CD4-positive, alpha-beta memory T cell (primary cell): ENCODE results near the gene MMP28. TPM values are rescaled to one million over a fixed set of nuclear protein-coding genes. Genes with fewer than 3 reads are reported as not detected.

Experiments used
- CTCF ChIA-PET: fragments of 350-600 bp; sonication (Branson Sonifier 250); formaldehyde crosslinking; loops from one replicate; lab custom pipeline; 2021; ENCODE audit warnings: inconsistent platforms; ENCODE audit not compliant: partially characterized antibody; lab: Charles Lee
- POLR2A ChIA-PET: fragments of 350-600 bp; sonication (Branson Sonifier 250); formaldehyde crosslinking; loops from one replicate; lab custom pipeline; 2021; ENCODE audit not compliant: partially characterized antibody; lab: Charles Lee
- DNase-seq, 5 donors: peaks; one replicate each; pipeline versions ENCODE4 v3.0.0 to v3.0.0-alpha.2; 2020 to 2022; ENCODE audit warnings: mixed read lengths in 1 of 5
- H3K27ac ChIP-seq: one replicate; pipeline ENCODE4 v1.7.0; 2013; ENCODE audit warnings: low read depth, low read length
- H3K27me3 ChIP-seq: 2 replicates; pipeline ENCODE4 v1.7.0; 2013; ENCODE audit warnings: mild to moderate bottlenecking, low read length, moderate library complexity; ENCODE audit not compliant: insufficient read depth
- H3K36me3 ChIP-seq: 2 replicates; pipeline ENCODE4 v1.7.0; 2013; ENCODE audit warnings: mild to moderate bottlenecking, low read length, moderate library complexity; ENCODE audit not compliant: insufficient read depth
- H3K4me1 ChIP-seq: 2 replicates; pipeline ENCODE4 v1.7.0; 2013; ENCODE audit warnings: mild to moderate bottlenecking, low read length, moderate library complexity; ENCODE audit not compliant: insufficient read depth
- H3K4me3 ChIP-seq, 2 donors: one replicate each; pipeline ENCODE4 v1.7.0; 2013; ENCODE audit warnings: low read length in 2 of 2, mild to moderate bottlenecking in 1 of 2
- H3K9me3 ChIP-seq, 2 donors: one replicate each; pipeline ENCODE4 v1.7.0; 2013; ENCODE audit warnings: low read length in 2 of 2, control low read depth in 1 of 2; ENCODE audit not compliant: control insufficient read depth in 1 of 2
- H3K27ac Mint-ChIP-seq, 7 donors: one replicate each; pipeline ENCODE4 v1.8.0; 2020 to 2021; ENCODE audit warnings: mixed read lengths in 7 of 7, mild to moderate bottlenecking in 6 of 7, inconsistent platforms in 3 of 7, moderate library complexity in 3 of 7
- H3K27me3 Mint-ChIP-seq, 2 donors: one replicate each; pipeline ENCODE4 v1.8.0; 2020 to 2021; ENCODE audit warnings: mixed read lengths in 2 of 2
- H3K36me3 Mint-ChIP-seq, 2 donors: one replicate each; pipeline ENCODE4 v1.8.0; 2020 to 2021; ENCODE audit warnings: mixed read lengths in 2 of 2, inconsistent platforms in 1 of 2, mild to moderate bottlenecking in 1 of 2
- H3K4me1 Mint-ChIP-seq, 4 donors: one replicate each; pipeline ENCODE4 v1.8.0; 2020 to 2021; ENCODE audit warnings: mixed read lengths in 4 of 4, mild to moderate bottlenecking in 1 of 4
- H3K4me3 Mint-ChIP-seq, 8 donors: one replicate each; pipeline ENCODE4 v1.8.0; 2020 to 2021; ENCODE audit warnings: mixed read lengths in 8 of 8, mild to moderate bottlenecking in 7 of 8, moderate library complexity in 6 of 8, inconsistent platforms in 3 of 8
- H3K9me3 Mint-ChIP-seq, 8 donors: one replicate each; pipeline ENCODE4 v1.8.0; 2020 to 2021; ENCODE audit warnings: mixed read lengths in 8 of 8, mild to moderate bottlenecking in 5 of 8, inconsistent platforms in 3 of 8, moderate library complexity in 1 of 8
- intact Hi-C: fragments of 100-400 bp; cut with micrococcal nuclease; formaldehyde crosslinking; loops from one replicate; pipeline ENCODE4 v1.15.1; 2023
- polyA plus RNA-seq, 2 donors: library from polyadenylated mRNA; unstranded; fragments of 300-500 nt; fragmentation: Illumina TruSeq; gene quantifications; one replicate each; pipeline ENCODE4 v1.2.3, GENCODE V29; 2021
- total RNA-seq, 2 experiments: library from RNA; stranded (reverse); gene quantifications; one replicate each; pipeline ENCODE4 v1.2.3, GENCODE V29; 2021

MMP28 gene
- total and polyA plus RNA-seq, 4 experiments from 2014 or later = 0.23 to 0.96 (median 0.64) TPM; not detected in 1

DNA sequence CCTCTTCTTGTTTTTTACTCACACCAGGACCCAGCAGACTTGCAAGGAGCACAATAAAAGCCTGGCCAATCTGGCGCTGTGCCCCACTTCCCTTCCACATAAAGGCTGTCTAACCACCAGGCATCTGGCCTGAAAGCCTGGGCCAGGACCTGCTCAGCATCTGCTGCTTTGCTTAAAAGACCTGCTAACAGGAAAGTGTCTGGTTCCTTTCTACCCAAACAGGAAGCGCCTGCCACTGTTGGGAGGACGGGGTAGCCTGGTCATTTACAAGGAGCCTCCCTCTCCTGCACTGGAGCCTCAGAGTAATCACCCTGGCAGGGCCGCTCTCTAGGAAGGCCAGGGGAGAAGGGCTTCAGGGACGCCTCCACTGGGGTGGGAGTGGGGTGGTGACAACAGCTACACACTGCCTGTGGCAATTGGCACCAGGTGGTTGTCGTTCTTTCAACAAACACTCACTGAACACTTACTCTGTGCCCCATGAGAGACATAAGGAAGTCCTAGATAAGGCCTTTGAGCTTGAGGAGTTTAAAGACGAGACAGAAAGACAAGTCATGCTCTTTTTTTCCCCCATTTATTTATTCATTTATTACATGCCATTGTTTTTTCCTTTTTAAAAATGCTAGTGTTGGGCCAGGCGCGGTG lies 6.3 kb upstream of the MMP28 start:
- Mint-ChIP-seq H3K4me3 (no peak overlapping the region), H3K9me3 (no peaks in the 10 kb centered on the region), H3K27ac (no peak overlapping the region), H3K27me3 (peaks cover 6 to 11% of the 10 kb centered on the region in 2 donors), H3K36me3 (no peaks in the 10 kb centered on the region), H3K4me1 (peaks cover 6 to 19% (median 7%) of the 10 kb centered on the region in 4 donors)
- H3K27ac ChIP-seq = no peak overlapping the region
- no peak for DNase-seq
- ChIA-PET CTCF (interaction anchor here (1.2 to 1.3 kb wide), 2 partner anchors 32 to 38 kb away, joined by 3 to 4 read pairs; no protein-coding TSS in a partner anchor), POLR2A (no interaction called here)
- peaks cover 5% of the 10 kb centered on the region for H3K4me1 ChIP-seq
- intact Hi-C loops = no loop called here
- no peaks in the 10 kb centered on the region for H3K9me3 ChIP-seq
- no peak overlapping the region for H3K4me3 ChIP-seq
- H3K27me3 ChIP-seq = no peaks in the 10 kb centered on the region
- H3K36me3 ChIP-seq = no peaks in the 10 kb centered on the region

DNA sequence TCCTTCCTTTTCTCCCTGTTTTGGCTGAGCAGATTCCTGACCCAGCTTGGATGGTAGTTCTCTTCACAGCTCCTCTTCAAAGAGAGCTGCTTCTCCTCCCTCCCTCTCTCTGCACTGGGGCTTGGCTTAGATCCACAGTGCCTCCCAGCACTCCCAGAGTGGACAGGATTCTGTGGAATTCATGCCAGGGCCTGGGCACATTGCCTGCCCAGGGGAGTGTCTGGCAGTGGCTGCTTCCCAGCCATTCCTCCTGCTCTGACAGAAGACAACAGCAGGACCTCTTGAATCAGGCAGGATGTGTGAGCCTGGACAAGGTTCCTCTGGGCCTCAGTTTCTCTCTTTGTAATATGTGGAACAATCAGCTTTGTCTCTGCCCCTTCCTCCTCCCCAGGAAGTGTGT lies 4.5 kb upstream of the MMP28 start:
- H3K36me3 Mint-ChIP-seq = no peaks in the 10 kb centered on the region
- H3K27ac ChIP-seq = no peak overlapping the region
- H3K9me3 Mint-ChIP-seq = no peaks in the 10 kb centered on the region
- peaks cover 7% of the 10 kb centered on the region for H3K27me3 ChIP-seq
- ChIA-PET POLR2A (no interaction called here), CTCF (interaction anchor here (2.4 to 8.3 kb wide), 2 partner anchors 9 to 36 kb away, joined by 10 to 48 read pairs; partner anchors contain the start of gene TAF15)
- peaks cover 13% of the 10 kb centered on the region for H3K4me1 ChIP-seq
- no peaks in the 10 kb centered on the region for H3K36me3 ChIP-seq
- intact Hi-C loops = no loop called here
- H3K4me1 Mint-ChIP-seq = peaks cover 6 to 26% (median 13%) of the 10 kb centered on the region in 4 donors
- peaks cover 11 to 19% of the 10 kb centered on the region in 2 donors for H3K27me3 Mint-ChIP-seq
- DNase-seq = no peak
- H3K27ac Mint-ChIP-seq = no peak overlapping the region
- H3K4me3 ChIP-seq = no peak overlapping the region
- H3K4me3 Mint-ChIP-seq = no peak overlapping the region
- no peaks in the 10 kb centered on the region for H3K9me3 ChIP-seq

DNA sequence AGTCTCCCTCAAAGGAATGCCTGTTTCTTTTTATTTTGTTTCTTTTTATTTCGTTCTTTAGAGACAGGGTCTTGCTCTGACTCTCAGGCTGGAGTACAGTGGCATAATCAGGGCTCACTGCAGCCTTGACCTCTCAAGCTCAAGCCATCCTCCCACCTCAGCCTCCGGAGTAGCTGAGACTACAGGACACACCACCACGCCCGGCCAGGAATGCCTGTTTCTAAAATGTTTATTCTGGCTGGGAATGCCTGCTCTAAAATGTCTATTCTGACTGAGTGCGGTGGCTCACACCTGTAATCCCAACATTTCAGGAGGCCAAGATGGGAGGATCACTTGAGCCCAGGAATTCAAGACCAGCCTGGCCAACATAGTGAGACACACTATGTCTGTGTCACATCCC lies 2.5 kb upstream of the MMP28 start:
- Histone ChIP-seq H3K27me3 (peaks cover 12% of the 10 kb centered on the region), H3K27ac (no peak overlapping the region), H3K36me3 (no peaks in the 10 kb centered on the region), H3K4me3 (no peak overlapping the region), H3K4me1 (peaks cover 16% of the 10 kb centered on the region), H3K9me3 (no peaks in the 10 kb centered on the region)
- no peaks in the 10 kb centered on the region for H3K36me3 Mint-ChIP-seq
- intact Hi-C loops = no loop called here
- H3K27ac Mint-ChIP-seq = no peak overlapping the region
- no peak for DNase-seq
- no peaks in the 10 kb centered on the region for H3K9me3 Mint-ChIP-seq
- peaks cover 21 to 29% of the 10 kb centered on the region in 2 donors for H3K27me3 Mint-ChIP-seq
- POLR2A ChIA-PET = interaction anchor here (4.6 kb wide), 1 partner anchor 11 kb away, joined by 30 read pairs; the partner anchor contains the start of gene TAF15
- H3K4me3 Mint-ChIP-seq = no peak overlapping the region
- CTCF ChIA-PET = interaction anchor here (2.4 to 8.3 kb wide), 2 partner anchors 11 to 34 kb away, joined by 10 to 48 read pairs; partner anchors contain the start of gene TAF15
- H3K4me1 Mint-ChIP-seq = peaks cover 0 to 22% (median 9%) of the 10 kb centered on the region in 4 donors

DNA sequence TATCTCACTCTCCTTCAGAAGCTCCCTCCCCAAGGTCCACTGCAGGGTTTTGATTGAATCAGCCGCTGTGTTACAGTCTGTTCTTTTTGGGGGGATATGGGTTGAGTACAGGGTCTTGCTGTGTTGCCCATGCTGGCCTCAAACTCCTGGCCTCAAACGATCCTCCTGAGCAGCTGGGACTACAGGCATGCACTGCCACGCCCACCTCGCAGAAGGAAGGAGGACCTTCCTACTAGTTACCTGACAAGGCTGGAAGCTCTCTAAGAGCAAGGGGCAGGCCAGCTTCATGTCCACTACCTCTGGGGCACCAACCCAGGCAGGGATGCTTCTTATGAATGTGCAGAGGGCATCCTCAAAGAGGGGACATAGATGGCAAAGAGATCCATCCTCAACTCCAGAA lies 1.9 kb upstream of the MMP28 start:
- Histone ChIP-seq H3K9me3 (no peaks in the 10 kb centered on the region), H3K4me3 (no peak overlapping the region), H3K27me3 (peaks cover 12% of the 10 kb centered on the region), H3K36me3 (no peaks in the 10 kb centered on the region), H3K27ac (no peak overlapping the region), H3K4me1 (peaks cover 16% of the 10 kb centered on the region)
- DNase-seq = no peak
- Mint-ChIP-seq H3K4me1 (peaks cover 0 to 22% (median 9%) of the 10 kb centered on the region in 4 donors), H3K4me3 (peak overlapping the region in 1 of 8 donors; percentile 10), H3K9me3 (no peaks in the 10 kb centered on the region), H3K36me3 (no peaks in the 10 kb centered on the region), H3K27ac (no peak overlapping the region), H3K27me3 (peaks cover 21 to 33% of the 10 kb centered on the region in 2 donors)
- ChIA-PET POLR2A (interaction anchor here (4.6 kb wide), 1 partner anchor 11 kb away, joined by 30 read pairs; the partner anchor contains the start of gene TAF15), CTCF (interaction anchor here (1.4 to 8.3 kb wide), 3 partner anchors 11 to 33 kb away, joined by 3 to 48 read pairs (median 11); partner anchors contain the start of gene TAF15)
- intact Hi-C loops = no loop called here

DNA sequence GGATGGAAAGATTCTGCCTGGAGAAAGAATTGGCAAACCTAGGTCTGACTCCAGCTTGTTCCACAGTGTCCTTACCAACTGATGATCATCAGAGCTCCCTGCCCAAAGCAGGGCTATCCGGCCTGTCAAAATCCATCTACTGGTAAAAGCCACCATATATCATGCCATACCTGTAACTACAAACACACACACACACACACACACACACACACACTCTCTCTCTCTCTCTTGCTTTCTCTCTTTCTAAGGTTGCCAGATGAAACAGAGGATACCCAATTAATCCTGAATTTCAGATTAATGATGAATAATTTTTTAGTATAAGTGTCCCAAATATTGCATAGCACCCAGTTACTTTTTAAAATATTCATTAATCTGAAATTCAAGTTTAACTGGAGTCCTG lies 1.5 kb upstream of the MMP28 start:
- CTCF ChIA-PET = interaction anchor here (1.3 to 8.3 kb wide), 4 partner anchors 8 to 33 kb away, joined by 3 to 48 read pairs (median 7); partner anchors contain the start of gene TAF15
- no peak overlapping the region for H3K27ac Mint-ChIP-seq
- peaks cover 0 to 22% (median 9%) of the 10 kb centered on the region in 4 donors for H3K4me1 Mint-ChIP-seq

DNA sequence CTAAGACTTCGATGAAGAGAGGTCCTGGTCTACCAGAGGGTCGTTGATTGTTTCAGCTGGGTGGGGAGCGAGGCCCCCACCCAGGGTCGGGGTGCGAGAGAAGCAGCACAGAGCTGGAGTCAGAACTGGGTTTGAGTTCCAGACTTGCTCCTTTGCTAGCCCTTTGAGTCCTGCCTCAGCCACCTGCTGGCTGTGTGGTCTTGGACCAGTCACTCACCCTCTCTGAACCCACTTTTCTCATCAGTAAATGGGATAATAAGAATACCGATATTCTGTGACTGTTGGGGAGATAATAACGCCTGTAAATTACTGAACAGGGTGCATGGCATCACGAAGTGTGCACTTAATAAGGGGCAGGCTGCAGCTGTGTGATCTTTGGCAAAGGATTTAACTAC lies 427 bp upstream of the MMP28 start:
- Mint-ChIP-seq H3K27ac (no peak overlapping the region), H3K27me3 (peaks cover 21 to 36% of the 10 kb centered on the region in 2 donors), H3K36me3 (no peaks in the 10 kb centered on the region), H3K9me3 (no peaks in the 10 kb centered on the region), H3K4me1 (peaks cover 0 to 14% (median 7%) of the 10 kb centered on the region in 4 donors), H3K4me3 (peak overlapping the region; percentile 72 to 85 (median 76))
- Histone ChIP-seq H3K27ac (no peak overlapping the region), H3K9me3 (no peaks in the 10 kb centered on the region), H3K27me3 (peaks cover 12% of the 10 kb centered on the region), H3K36me3 (no peaks in the 10 kb centered on the region), H3K4me1 (peaks cover 12% of the 10 kb centered on the region), H3K4me3 (peak overlapping the region in 1 of 2 donors; percentile 17)
- DNase-seq = no peak
- ChIA-PET CTCF (interaction anchor here (1.3 to 8.3 kb wide), 4 partner anchors 9 to 32 kb away, joined by 3 to 48 read pairs (median 7); partner anchors contain the start of gene TAF15), POLR2A (interaction anchor here (1.2 to 4.6 kb wide), 2 partner anchors 13 to 49 kb away, joined by 3 to 30 read pairs; partner anchors contain the start of gene TAF15)
- intact Hi-C loops = no loop called here

More for the DNA sequence above, 1.5 kb upstream of the MMP28 start:
- Histone ChIP-seq H3K36me3 (no peaks in the 10 kb centered on the region), H3K4me1 (peaks cover 16% of the 10 kb centered on the region), H3K27me3 (peaks cover 12% of the 10 kb centered on the region), H3K4me3 (no peak overlapping the region), H3K27ac (no peak overlapping the region), H3K9me3 (no peaks in the 10 kb centered on the region)
- intact Hi-C loops = no loop called here
- POLR2A ChIA-PET = interaction anchor here (4.6 kb wide), 1 partner anchor 12 kb away, joined by 30 read pairs; the partner anchor contains the start of gene TAF15
- Mint-ChIP-seq H3K36me3 (no peaks in the 10 kb centered on the region), H3K9me3 (no peaks in the 10 kb centered on the region), H3K27me3 (peaks cover 23 to 33% of the 10 kb centered on the region in 2 donors), H3K4me3 (no peak overlapping the region)
- DNase-seq = no peak

DNA sequence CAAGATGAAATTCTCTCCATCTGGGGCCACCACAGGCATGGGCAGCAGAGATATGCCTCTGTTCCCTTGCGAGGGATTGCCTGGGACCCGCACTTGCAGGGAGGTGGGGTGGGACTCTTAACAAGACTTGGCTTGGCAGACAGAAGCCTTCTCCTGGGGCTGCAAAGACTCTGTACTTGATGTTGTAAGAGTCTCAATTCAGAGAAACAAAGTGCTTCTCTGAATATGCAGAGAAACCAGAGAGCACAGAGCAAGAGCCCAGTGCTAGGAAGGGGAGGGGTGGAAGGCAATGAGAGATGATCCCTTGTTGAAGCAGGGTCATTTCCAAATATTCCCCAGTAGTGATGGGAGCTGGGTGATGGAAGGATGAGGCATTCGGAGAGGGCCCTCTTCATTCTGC lies 2.2 kb downstream of the MMP28 start:
- Mint-ChIP-seq H3K9me3 (no peaks in the 10 kb centered on the region), H3K4me3 (peak overlapping the region in 5 of 8 donors; percentile 1 to 63 (median 18)), H3K36me3 (no peaks in the 10 kb centered on the region), H3K27ac (no peak overlapping the region), H3K4me1 (peaks cover 2 to 14% (median 8%) of the 10 kb centered on the region in 4 donors), H3K27me3 (peaks cover 24 to 39% of the 10 kb centered on the region in 2 donors)
- DNase-seq = no peak
- Histone ChIP-seq H3K4me1 (peaks cover 12% of the 10 kb centered on the region), H3K27ac (no peak overlapping the region), H3K4me3 (no peak overlapping the region), H3K36me3 (no peaks in the 10 kb centered on the region), H3K9me3 (no peaks in the 10 kb centered on the region), H3K27me3 (peaks cover 12% of the 10 kb centered on the region)
- intact Hi-C loops = no loop called here
- ChIA-PET CTCF (interaction anchor here (1.3 to 8.3 kb wide), 3 partner anchors 12 to 29 kb away, joined by 5 to 48 read pairs (median 9); partner anchors contain the start of gene TAF15), POLR2A (interaction anchor here (1.3 kb wide), 1 partner anchor 15 kb away, joined by 5 read pairs; the partner anchor contains the start of gene TAF15)
